K562 (cell line): Measurements from ENCODE around the gene HHIPL1.

Experiments used
- FOS ChIP-seq: IDR thresholded peaks from 3 replicates; pipeline ENCODE4 v1.6.1; 2011; ENCODE audit not compliant: insufficient read length; ENCODE audit errors: extremely low read depth
- MYC ChIP-seq, 2 experiments: fragments of 250-450 bp in 1 of 2; sonication (Bioruptor Pico) in 1 of 2; IDR thresholded peaks; 2 replicates each; pipeline versions ENCODE4 v1.5.1 to v1.6.1; 2012 to 2021; ENCODE audit warnings: low read depth in 2 of 2, borderline replicate concordance in 1 of 2, improper control_type of control experiment in 1 of 2, low read length in 1 of 2, mild to moderate bottlenecking in 1 of 2, moderate library complexity in 1 of 2
- TAF7 ChIP-seq: fragments of 450-650 bp; IDR thresholded peaks from 2 replicates; pipeline ENCODE4 v1.6.1; 2016; ENCODE audit warnings: missing genetic modification characterization, missing compliant biosample characterization
- ZNF408 ChIP-seq: fragments of 250-450 bp; sonication (Bioruptor Pico); IDR thresholded peaks from 2 replicates; pipeline ENCODE4 v1.4.0; 2020; ENCODE audit warnings: low read depth, mild to moderate bottlenecking, moderate library complexity
- TF ChIP-seq, protein P1 (sequence below), 3 experiments: IDR thresholded peaks in 2 of 3; conservative IDR thresholded peaks in 1 of 3; 2 replicates each; pipeline ENCODE4 v1.5.1; 2011 to 2012; ENCODE audit warnings: low read length in 3 of 3, mild to moderate bottlenecking in 3 of 3, control low read depth in 2 of 3, improper control_type of control experiment in 1 of 3, inconsistent platforms in 1 of 3, low read depth in 1 of 3, mixed read lengths in 1 of 3, moderate library complexity in 1 of 3; ENCODE audit not compliant: insufficient read depth in 2 of 3

DNA sequence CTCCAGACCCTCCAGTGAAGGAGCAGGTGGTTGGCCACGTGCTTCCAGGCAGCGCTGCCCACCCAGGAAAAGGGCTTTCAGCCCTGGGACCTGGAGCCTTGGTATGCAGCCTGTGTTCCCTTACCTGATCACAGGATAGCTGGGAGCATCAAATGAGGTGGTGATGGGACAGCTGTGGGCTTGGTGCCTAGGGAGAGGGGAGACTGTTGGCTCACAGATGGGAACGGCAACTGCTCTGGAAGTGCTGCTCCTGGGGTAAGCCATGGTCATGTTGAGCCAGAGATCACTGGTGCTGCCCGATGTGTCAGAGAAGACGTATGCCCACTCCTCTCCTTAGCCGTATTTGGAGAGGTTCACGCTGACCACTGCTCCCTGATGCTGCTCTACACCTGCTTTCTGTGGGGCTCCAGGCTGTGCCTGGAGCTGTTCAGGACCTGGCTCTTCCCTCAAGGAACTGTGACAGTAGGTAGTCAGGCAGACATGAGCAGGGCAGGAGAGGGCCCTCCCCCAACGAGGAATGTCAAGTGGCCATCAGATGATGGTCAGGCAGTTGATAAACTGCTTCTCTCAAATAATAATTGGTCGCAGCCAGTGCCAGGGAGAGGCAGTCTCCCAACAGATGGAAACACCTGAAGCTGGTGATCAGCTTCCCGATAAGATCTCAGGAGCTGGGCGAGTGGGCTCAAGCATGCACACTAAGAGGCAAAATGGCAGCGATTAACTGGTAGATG is 36.3 kb downstream of the HHIPL1 start:
- no peak for TF ChIP-seq TAF7
- TF ChIP-seq FOS, result no peak
- TF ChIP-seq MYC (IDR thresholded peaks at IDR 0.05; ENCODE audit: low read depth, low read length), result no peak
- TF ChIP-seq MYC (CRISPR knock-in tag; IDR thresholded peaks at IDR 0.05; ENCODE audit: borderline replicate concordance, low read depth), result no peak
- TF ChIP-seq ZNF408, result no peak
- TF ChIP-seq, protein P1, sequence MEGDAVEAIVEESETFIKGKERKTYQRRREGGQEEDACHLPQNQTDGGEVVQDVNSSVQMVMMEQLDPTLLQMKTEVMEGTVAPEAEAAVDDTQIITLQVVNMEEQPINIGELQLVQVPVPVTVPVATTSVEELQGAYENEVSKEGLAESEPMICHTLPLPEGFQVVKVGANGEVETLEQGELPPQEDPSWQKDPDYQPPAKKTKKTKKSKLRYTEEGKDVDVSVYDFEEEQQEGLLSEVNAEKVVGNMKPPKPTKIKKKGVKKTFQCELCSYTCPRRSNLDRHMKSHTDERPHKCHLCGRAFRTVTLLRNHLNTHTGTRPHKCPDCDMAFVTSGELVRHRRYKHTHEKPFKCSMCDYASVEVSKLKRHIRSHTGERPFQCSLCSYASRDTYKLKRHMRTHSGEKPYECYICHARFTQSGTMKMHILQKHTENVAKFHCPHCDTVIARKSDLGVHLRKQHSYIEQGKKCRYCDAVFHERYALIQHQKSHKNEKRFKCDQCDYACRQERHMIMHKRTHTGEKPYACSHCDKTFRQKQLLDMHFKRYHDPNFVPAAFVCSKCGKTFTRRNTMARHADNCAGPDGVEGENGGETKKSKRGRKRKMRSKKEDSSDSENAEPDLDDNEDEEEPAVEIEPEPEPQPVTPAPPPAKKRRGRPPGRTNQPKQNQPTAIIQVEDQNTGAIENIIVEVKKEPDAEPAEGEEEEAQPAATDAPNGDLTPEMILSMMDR (IDR thresholded peaks at IDR 0.05 in 2 of 3, conservative IDR thresholded peaks at IDR 0.05 in 1 of 3; ENCODE audit: insufficient read depth in 2 of 3, low read depth in 1 of 3, low read length in 3 of 3), result no peak
